ENCODE results near the gene SLC16A10. TPM values are rescaled to one million over a fixed set of nuclear protein-coding genes. Genes with fewer than 3 reads are reported as not detected.
A peak's percentile ranks its signal among the peaks of the same experiment; 100 is the strongest.
"Not testable (repeated sequence)": the region's sequence is repeated elsewhere in the genome, so short reads cannot be mapped to it uniquely, and the experiment has no call there.

The SLC16A10 gene
- polyA plus RNA-seq, 1 donor: 22.4 TPM

GRCh38 chr6:111061985-111062384 lies 25.3 kb upstream of the SLC16A10 start:
- no CpG with 5 or more reads among the region's 5 CpGs for WGBS (ENCODE audit: insufficient coverage, low lambda C conversion rate)
- not testable (repeated sequence) for H3K9me3 ChIP-seq (ENCODE audit: control insufficient read depth, low read depth, low read length); DNase-seq; H3K36me3 ChIP-seq (ENCODE audit: control insufficient read depth, insufficient read depth, low read length); H3K4me3 ChIP-seq (ENCODE audit: low read length); H3K4me1 ChIP-seq (ENCODE audit: control insufficient read depth, insufficient read depth, low read length); H3K27me3 ChIP-seq (ENCODE audit: control insufficient read depth, insufficient read depth, low read length); H3K27ac ChIP-seq (ENCODE audit: low read length)

- no CpG with 5 or more reads among the region's 5 CpGs for WGBS (ENCODE audit: insufficient coverage, low lambda C conversion rate)
- not testable (repeated sequence) for H3K4me1 ChIP-seq (ENCODE audit: control insufficient read depth, insufficient read depth, low read length); H3K4me3 ChIP-seq (ENCODE audit: low read length); H3K27ac ChIP-seq (ENCODE audit: low read length); DNase-seq; H3K27me3 ChIP-seq (ENCODE audit: control insufficient read depth, insufficient read depth, low read length); H3K36me3 ChIP-seq (ENCODE audit: control insufficient read depth, insufficient read depth, low read length); H3K9me3 ChIP-seq (ENCODE audit: control insufficient read depth, low read depth, low read length)
Measured at GRCh38 chr6:111062860-111063259, 24.4 kb upstream of the SLC16A10 start.

- H3K27me3 ChIP-seq (ENCODE audit: control insufficient read depth, insufficient read depth, low read length): no peaks in the 10 kb centered on the region
- no peak overlapping the region for H3K27ac ChIP-seq (ENCODE audit: low read length)
- H3K9me3 ChIP-seq (ENCODE audit: control insufficient read depth, low read depth, low read length): no peaks in the 10 kb centered on the region
- H3K4me1 ChIP-seq (ENCODE audit: control insufficient read depth, insufficient read depth, low read length): no peaks in the 10 kb centered on the region
- no peaks in the 10 kb centered on the region for H3K36me3 ChIP-seq (ENCODE audit: control insufficient read depth, insufficient read depth, low read length)
- no peak overlapping the region for H3K4me3 ChIP-seq (ENCODE audit: low read length)
- no CpG with 5 or more reads among the region's 8 CpGs for WGBS (ENCODE audit: insufficient coverage, low lambda C conversion rate)
- DNase-seq: no peak
Measured at GRCh38 chr6:111068109-111068865, 19.0 kb upstream of the SLC16A10 start.

GRCh38 chr6:111068866-111069234 lies 18.5 kb upstream of the SLC16A10 start:
- WGBS (ENCODE audit: insufficient coverage, low lambda C conversion rate): no CpG with 5 or more reads among the region's 2 CpGs
- Histone ChIP-seq H3K36me3 (ENCODE audit: control insufficient read depth, insufficient read depth, low read length) (no peaks in the 10 kb centered on the region), H3K4me1 (ENCODE audit: control insufficient read depth, insufficient read depth, low read length) (no peaks in the 10 kb centered on the region), H3K27me3 (ENCODE audit: control insufficient read depth, insufficient read depth, low read length) (no peaks in the 10 kb centered on the region), H3K9me3 (ENCODE audit: control insufficient read depth, low read depth, low read length) (no peaks in the 10 kb centered on the region), H3K4me3 (ENCODE audit: low read length) (no peak overlapping the region), H3K27ac (ENCODE audit: low read length) (no peak overlapping the region)
- DNase-seq: no peak

- Histone ChIP-seq H3K27me3 (ENCODE audit: control insufficient read depth, insufficient read depth, low read length) (no peaks in the 10 kb centered on the region), H3K36me3 (ENCODE audit: control insufficient read depth, insufficient read depth, low read length) (no peaks in the 10 kb centered on the region), H3K27ac (ENCODE audit: low read length) (no peak overlapping the region), H3K4me3 (ENCODE audit: low read length) (no peak overlapping the region), H3K4me1 (ENCODE audit: control insufficient read depth, insufficient read depth, low read length) (no peaks in the 10 kb centered on the region), H3K9me3 (ENCODE audit: control insufficient read depth, low read depth, low read length) (no peaks in the 10 kb centered on the region)
- WGBS (ENCODE audit: insufficient coverage, low lambda C conversion rate): 100% methylated on average over 1 of the region's 3 CpGs
- DNase-seq: no peak
Measured at GRCh38 chr6:111069382-111070104, 17.8 kb upstream of the SLC16A10 start.

GRCh38 chr6:111070105-111071005 lies 16.9 kb upstream of the SLC16A10 start:
- Histone ChIP-seq H3K36me3 (ENCODE audit: control insufficient read depth, insufficient read depth, low read length) (no peaks in the 10 kb centered on the region), H3K4me1 (ENCODE audit: control insufficient read depth, insufficient read depth, low read length) (no peaks in the 10 kb centered on the region), H3K4me3 (ENCODE audit: low read length) (no peak overlapping the region), H3K9me3 (ENCODE audit: control insufficient read depth, low read depth, low read length) (no peaks in the 10 kb centered on the region), H3K27me3 (ENCODE audit: control insufficient read depth, insufficient read depth, low read length) (no peaks in the 10 kb centered on the region), H3K27ac (ENCODE audit: low read length) (no peak overlapping the region)
- WGBS (ENCODE audit: insufficient coverage, low lambda C conversion rate): 64% methylated on average over 6 of the region's 11 CpGs
- no peak for DNase-seq

GRCh38 chr6:111072801-111073360 lies 14.4 kb upstream of the SLC16A10 start:
- H3K9me3 ChIP-seq (ENCODE audit: control insufficient read depth, low read depth, low read length): no peaks in the 10 kb centered on the region
- DNase-seq: no peak
- H3K27me3 ChIP-seq (ENCODE audit: control insufficient read depth, insufficient read depth, low read length): no peaks in the 10 kb centered on the region
- H3K4me1 ChIP-seq (ENCODE audit: control insufficient read depth, insufficient read depth, low read length): no peaks in the 10 kb centered on the region
- no peak overlapping the region for H3K27ac ChIP-seq (ENCODE audit: low read length)
- H3K36me3 ChIP-seq (ENCODE audit: control insufficient read depth, insufficient read depth, low read length): no peaks in the 10 kb centered on the region
- no peak overlapping the region for H3K4me3 ChIP-seq (ENCODE audit: low read length)
- WGBS (ENCODE audit: insufficient coverage, low lambda C conversion rate): no CpG with 5 or more reads among the region's 2 CpGs

- DNase-seq: no peak
- Histone ChIP-seq H3K4me3 (ENCODE audit: low read length) (no peak overlapping the region), H3K9me3 (ENCODE audit: control insufficient read depth, low read depth, low read length) (no peaks in the 10 kb centered on the region), H3K27ac (ENCODE audit: low read length) (no peak overlapping the region), H3K36me3 (ENCODE audit: control insufficient read depth, insufficient read depth, low read length) (no peaks in the 10 kb centered on the region), H3K4me1 (ENCODE audit: control insufficient read depth, insufficient read depth, low read length) (no peaks in the 10 kb centered on the region), H3K27me3 (ENCODE audit: control insufficient read depth, insufficient read depth, low read length) (no peaks in the 10 kb centered on the region)
Measured at GRCh38 chr6:111074311-111074710, 13.0 kb upstream of the SLC16A10 start.

- H3K4me1 ChIP-seq (ENCODE audit: control insufficient read depth, insufficient read depth, low read length): no peaks in the 10 kb centered on the region
- H3K27ac ChIP-seq (ENCODE audit: low read length): no peak overlapping the region
- no peaks in the 10 kb centered on the region for H3K9me3 ChIP-seq (ENCODE audit: control insufficient read depth, low read depth, low read length)
- no peaks in the 10 kb centered on the region for H3K36me3 ChIP-seq (ENCODE audit: control insufficient read depth, insufficient read depth, low read length)
- 100% methylated on average over 1 of the region's 5 CpGs for WGBS (ENCODE audit: insufficient coverage, low lambda C conversion rate)
- H3K4me3 ChIP-seq (ENCODE audit: low read length): no peak overlapping the region
- no peak for DNase-seq
- no peaks in the 10 kb centered on the region for H3K27me3 ChIP-seq (ENCODE audit: control insufficient read depth, insufficient read depth, low read length)
Measured at GRCh38 chr6:111076024-111076695, 11.1 kb upstream of the SLC16A10 start.

- peaks cover 2% of the 10 kb centered on the region for H3K27me3 ChIP-seq (ENCODE audit: control insufficient read depth, insufficient read depth, low read length)
- H3K4me1 ChIP-seq (ENCODE audit: control insufficient read depth, insufficient read depth, low read length): no peaks in the 10 kb centered on the region
- DNase-seq: peak in 1 of 2 donors; percentile 50
- WGBS (ENCODE audit: insufficient coverage, low lambda C conversion rate): no CpG with 5 or more reads among the region's 5 CpGs
- no peaks in the 10 kb centered on the region for H3K9me3 ChIP-seq (ENCODE audit: control insufficient read depth, low read depth, low read length)
- no peaks in the 10 kb centered on the region for H3K36me3 ChIP-seq (ENCODE audit: control insufficient read depth, insufficient read depth, low read length)
- H3K4me3 ChIP-seq (ENCODE audit: low read length): no peak overlapping the region
- no peak overlapping the region for H3K27ac ChIP-seq (ENCODE audit: low read length)
Measured at GRCh38 chr6:111080698-111081097, 6.6 kb upstream of the SLC16A10 start.

Data from large intestine (tissue), 3 donors.